WTC11 (cell line): ENCODE data around the gene CARD14. TPM values are rescaled to one million over a fixed set of nuclear protein-coding genes. Genes with fewer than 3 reads are reported as not detected.

ENCODE experiments used
- ATAC-seq: fragments of 200-7000 bp; cut with Tn5 transposase; 2 replicates; pipeline ENCODE4 v1.10.0; 2021; ENCODE audit warnings: mild to moderate bottlenecking, moderate library complexity
- CTCF ChIA-PET: fragments of 300-600 bp; sonication (Branson Sonifier 250); formaldehyde crosslinking; loops from one replicate; lab custom pipeline; 2021; ENCODE audit warnings: antibody characterized with exemption; lab: Charles Lee
- POLR2A ChIA-PET: fragments of 350-600 bp; sonication (Branson Sonifier 250); formaldehyde crosslinking; loops from one replicate; lab custom pipeline; 2021; ENCODE audit warnings: antibody characterized with exemption; lab: Charles Lee
- DNase-seq: peaks from one replicate; pipeline ENCODE4 v3.0.0; 2021; ENCODE audit warnings: low spot score
- H3K27ac Mint-ChIP-seq: 2 replicates; pipeline ENCODE4 v1.8.0; 2021; ENCODE audit warnings: mixed read lengths
- H3K27me3 Mint-ChIP-seq: 2 replicates; pipeline ENCODE4 v1.8.0; 2021; ENCODE audit warnings: low read depth, mild to moderate bottlenecking, moderate library complexity, mixed read lengths
- H3K36me3 Mint-ChIP-seq: 2 replicates; pipeline ENCODE4 v1.8.0; 2021; ENCODE audit warnings: mixed read lengths
- H3K4me1 Mint-ChIP-seq: 2 replicates; pipeline ENCODE4 v1.8.0; 2022; ENCODE audit warnings: mixed read lengths
- H3K4me3 Mint-ChIP-seq: 2 replicates; pipeline ENCODE4 v1.8.0; 2021; ENCODE audit warnings: mild to moderate bottlenecking, moderate library complexity, mixed read lengths
- H3K9me3 Mint-ChIP-seq: 2 replicates; pipeline ENCODE4 v1.8.0; 2021; ENCODE audit warnings: mixed read lengths
- ARID4B ChIP-seq: sonication (generic); formaldehyde crosslinking; IDR thresholded peaks from 2 replicates; pipeline ENCODE4 v1.8.0; 2023; ENCODE audit warnings: missing genetic modification reagents, mild to moderate bottlenecking, borderline replicate concordance
- ELF4 ChIP-seq: sonication (generic); formaldehyde crosslinking; IDR thresholded peaks from 2 replicates; pipeline ENCODE4 v1.8.1; 2022; ENCODE audit warnings: low read depth, mild to moderate bottlenecking, moderate library complexity, missing genetic modification reagents
- ZNF317 ChIP-seq: sonication (generic); formaldehyde crosslinking; IDR thresholded peaks from 2 replicates; pipeline ENCODE4 v1.8.1; 2023; ENCODE audit warnings: low read depth, mild to moderate bottlenecking, moderate library complexity, missing genetic modification reagents, borderline replicate concordance
- ZNF423 ChIP-seq: fragments of 250-450 bp; sonication (Bioruptor Pico); IDR thresholded peaks from 2 replicates; pipeline ENCODE4 v2.1.2; 2022; ENCODE audit warnings: mild to moderate bottlenecking, moderate library complexity
- ZNF532 ChIP-seq: fragments of 250-450 bp; sonication (Bioruptor Pico); IDR thresholded peaks from 2 replicates; pipeline ENCODE4 v1.9.0; 2021; ENCODE audit warnings: mild to moderate bottlenecking, borderline replicate concordance
- total RNA-seq: library from RNA; stranded (reverse); gene quantifications from 3 replicates; pipeline ENCODE4 v1.2.3, GENCODE V29; 2021
- TF ChIP-seq, protein P1 (sequence below): sonication (generic); formaldehyde crosslinking; IDR thresholded peaks from 2 replicates; pipeline ENCODE4 v1.8.0; 2022; ENCODE audit warnings: mild to moderate bottlenecking, missing genetic modification reagents
- TF ChIP-seq, protein P2 (sequence below): sonication (generic); formaldehyde crosslinking; conservative IDR thresholded peaks from 2 replicates; pipeline ENCODE4 v1.8.1; 2023; ENCODE audit warnings: mild to moderate bottlenecking, low read depth, missing genetic modification reagents, moderate library complexity

CARD14 gene
- total RNA-seq, 1 experiment from 2014 or later: 0.83 TPM

GRCh38 chr17:80158846-80159245 is 11.0 kb upstream of the CARD14 start (continued):
- TF ChIP-seq ZNF317 (CRISPR knock-in tag): no peak
- TF ChIP-seq ARID4B: no peak

DNA sequence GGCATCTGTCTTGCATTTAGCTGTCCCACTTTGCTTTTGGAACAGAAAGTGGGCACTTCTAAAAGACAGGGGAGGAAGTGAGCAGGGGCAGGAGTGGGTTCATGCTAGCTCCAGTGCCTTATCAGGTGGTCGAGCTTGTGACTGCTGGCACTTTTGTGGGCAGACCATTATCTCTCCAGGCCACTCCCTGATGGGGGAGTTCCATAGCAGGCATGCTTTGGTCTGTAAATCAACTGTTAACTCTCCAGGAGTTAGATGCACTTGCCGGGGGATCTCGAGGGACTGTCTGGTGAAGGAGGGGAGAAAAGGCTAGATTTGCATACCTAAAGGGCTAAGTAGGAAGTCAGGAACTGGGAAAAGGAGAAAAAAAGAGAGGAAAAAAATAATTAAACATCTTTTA is 9.3 kb upstream of the CARD14 start:
- Mint-ChIP-seq H3K27ac (peak overlapping the region; percentile 84), H3K4me3 (peak overlapping the region; percentile 50), H3K27me3 (peaks cover 17% of the 10 kb centered on the region), H3K9me3 (peaks cover 22% of the 10 kb centered on the region), H3K36me3 (peaks cover 26% of the 10 kb centered on the region), H3K4me1 (peaks cover 32% of the 10 kb centered on the region)
- ChIA-PET CTCF (interaction anchor here (0.6 to 1.6 kb wide), 9 partner anchors 31 to 962 kb away, joined by 3 to 16 read pairs (median 5); partner anchors contain the start of gene GAA), POLR2A (no interaction called here)
- ATAC-seq: peak; percentile 86
- DNase-seq: no peak
- TF ChIP-seq ZNF423 (CRISPR knock-in tag) (no peak), ZNF317 (CRISPR knock-in tag) (peak; percentile 68)

DNA sequence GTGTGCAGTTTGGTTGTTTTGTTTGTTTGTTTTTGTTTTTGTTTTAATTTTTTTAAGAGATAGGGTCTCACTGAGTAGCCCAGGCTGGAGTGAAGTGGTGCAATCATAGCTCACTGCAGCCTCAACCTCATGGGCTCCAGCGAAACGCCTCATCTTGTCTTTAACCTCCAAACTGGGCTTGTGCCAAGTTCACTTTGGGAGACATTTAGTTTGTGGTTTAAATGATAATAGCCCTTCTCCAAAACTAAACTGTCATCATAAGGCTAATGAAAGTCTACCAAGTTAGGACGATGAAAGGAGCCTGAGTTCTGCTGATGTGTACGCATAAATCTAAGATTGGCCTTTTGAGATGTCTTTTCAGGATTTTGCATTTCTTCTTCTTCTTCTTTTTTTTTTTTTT is 6.5 kb upstream of the CARD14 start:
- Mint-ChIP-seq H3K36me3 (no peaks in the 10 kb centered on the region), H3K4me1 (peaks cover 32% of the 10 kb centered on the region), H3K27me3 (peaks cover 11% of the 10 kb centered on the region), H3K4me3 (no peak overlapping the region), H3K27ac (no peak overlapping the region), H3K9me3 (no peaks in the 10 kb centered on the region)
- ATAC-seq (no peak), DNase-seq (no peak)
- POLR2A ChIA-PET: no interaction called here
- CTCF ChIA-PET: interaction anchor here (1.0 to 1.9 kb wide), 2 partner anchors 39 to 40 kb away, joined by 4 to 5 read pairs; no protein-coding TSS in a partner anchor
- TF ChIP-seq, protein P1, sequence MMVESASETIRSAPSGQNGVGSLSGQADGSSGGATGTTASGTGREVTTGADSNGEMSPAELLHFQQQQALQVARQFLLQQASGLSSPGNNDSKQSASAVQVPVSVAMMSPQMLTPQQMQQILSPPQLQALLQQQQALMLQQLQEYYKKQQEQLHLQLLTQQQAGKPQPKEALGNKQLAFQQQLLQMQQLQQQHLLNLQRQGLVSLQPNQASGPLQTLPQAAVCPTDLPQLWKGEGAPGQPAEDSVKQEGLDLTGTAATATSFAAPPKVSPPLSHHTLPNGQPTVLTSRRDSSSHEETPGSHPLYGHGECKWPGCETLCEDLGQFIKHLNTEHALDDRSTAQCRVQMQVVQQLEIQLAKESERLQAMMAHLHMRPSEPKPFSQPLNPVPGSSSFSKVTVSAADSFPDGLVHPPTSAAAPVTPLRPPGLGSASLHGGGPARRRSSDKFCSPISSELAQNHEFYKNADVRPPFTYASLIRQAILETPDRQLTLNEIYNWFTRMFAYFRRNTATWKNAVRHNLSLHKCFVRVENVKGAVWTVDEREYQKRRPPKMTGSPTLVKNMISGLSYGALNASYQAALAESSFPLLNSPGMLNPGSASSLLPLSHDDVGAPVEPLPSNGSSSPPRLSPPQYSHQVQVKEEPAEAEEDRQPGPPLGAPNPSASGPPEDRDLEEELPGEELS (CRISPR knock-in tag): no peak
- TF ChIP-seq ZNF532 (CRISPR knock-in tag) (no peak), ELF4 (CRISPR knock-in tag) (no peak)
- TF ChIP-seq, protein P2, sequence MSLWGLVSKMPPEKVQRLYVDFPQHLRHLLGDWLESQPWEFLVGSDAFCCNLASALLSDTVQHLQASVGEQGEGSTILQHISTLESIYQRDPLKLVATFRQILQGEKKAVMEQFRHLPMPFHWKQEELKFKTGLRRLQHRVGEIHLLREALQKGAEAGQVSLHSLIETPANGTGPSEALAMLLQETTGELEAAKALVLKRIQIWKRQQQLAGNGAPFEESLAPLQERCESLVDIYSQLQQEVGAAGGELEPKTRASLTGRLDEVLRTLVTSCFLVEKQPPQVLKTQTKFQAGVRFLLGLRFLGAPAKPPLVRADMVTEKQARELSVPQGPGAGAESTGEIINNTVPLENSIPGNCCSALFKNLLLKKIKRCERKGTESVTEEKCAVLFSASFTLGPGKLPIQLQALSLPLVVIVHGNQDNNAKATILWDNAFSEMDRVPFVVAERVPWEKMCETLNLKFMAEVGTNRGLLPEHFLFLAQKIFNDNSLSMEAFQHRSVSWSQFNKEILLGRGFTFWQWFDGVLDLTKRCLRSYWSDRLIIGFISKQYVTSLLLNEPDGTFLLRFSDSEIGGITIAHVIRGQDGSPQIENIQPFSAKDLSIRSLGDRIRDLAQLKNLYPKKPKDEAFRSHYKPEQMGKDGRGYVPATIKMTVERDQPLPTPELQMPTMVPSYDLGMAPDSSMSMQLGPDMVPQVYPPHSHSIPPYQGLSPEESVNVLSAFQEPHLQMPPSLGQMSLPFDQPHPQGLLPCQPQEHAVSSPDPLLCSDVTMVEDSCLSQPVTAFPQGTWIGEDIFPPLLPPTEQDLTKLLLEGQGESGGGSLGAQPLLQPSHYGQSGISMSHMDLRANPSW: no peak
